ENCODE data around the gene WRNIP1.
"Not testable (repeated sequence)": the region's sequence is repeated elsewhere in the genome, so short reads cannot be mapped to it uniquely, and the experiment has no call there.

GRCh38 chr6:2801687-2802086, 36.5 kb downstream of the WRNIP1 start:
- TF ChIP-seq CTCF, POLR2A (IDR thresholded peaks at IDR 0.05): not testable (repeated sequence)
